K562 (cell line): ENCODE measurements around the gene TUT1. TPM values are rescaled to one million over a fixed set of nuclear protein-coding genes. Genes with fewer than 3 reads are reported as not detected.
A peak's percentile ranks its signal among the peaks of the same experiment; 100 is the strongest.

Experiments used
- BACH1 ChIP-seq: fragments of 200-800 bp; sonication (Bioruptor generic); IDR thresholded peaks from 2 replicates; pipeline ENCODE4 v1.6.1; 2016; ENCODE audit warnings: missing genetic modification characterization, missing compliant biosample characterization
- CBX2 ChIP-seq: fragments of 200-600 bp; sonication (generic); IDR thresholded peaks from one replicate; pipeline ENCODE4 v1.6.1; 2012; ENCODE audit warnings: mild to moderate bottlenecking, low read length, inconsistent platforms; ENCODE audit not compliant: insufficient read depth, poor library complexity, severe bottlenecking
- CREB3L1 ChIP-seq: fragments of 450-650 bp; IDR thresholded peaks from 2 replicates; pipeline ENCODE4 v1.6.1; 2014; ENCODE audit warnings: low read depth, mild to moderate bottlenecking, moderate library complexity, borderline replicate concordance
- ETV1 ChIP-seq: fragments of 450-650 bp; conservative IDR thresholded peaks from 2 replicates; pipeline ENCODE4 v1.6.1; 2016; ENCODE audit warnings: missing genetic modification characterization, control low read depth, low read depth, missing compliant biosample characterization
- ETV6 ChIP-seq, 3 experiments: fragments of 150-350 bp in 1 of 3; sonication (generic) in 1 of 3; formaldehyde crosslinking in 1 of 3; IDR thresholded peaks; 2 replicates each; pipeline versions ENCODE4 v1.6.1 to v1.8.0; 2014 to 2022; ENCODE audit warnings: borderline replicate concordance in 2 of 3, low read depth in 2 of 3, antibody characterized with exemption in 1 of 3, low read length in 1 of 3, mild to moderate bottlenecking in 1 of 3, missing genetic modification reagents in 1 of 3
- FOS ChIP-seq: IDR thresholded peaks from 3 replicates; pipeline ENCODE4 v1.6.1; 2011; ENCODE audit not compliant: insufficient read length; ENCODE audit errors: extremely low read depth
- MIER1 ChIP-seq: fragments of 450-650 bp; IDR thresholded peaks from 2 replicates; pipeline ENCODE4 v1.6.1; 2016; ENCODE audit warnings: antibody characterized with exemption, mild to moderate bottlenecking, low read depth
- NFE2 ChIP-seq: IDR thresholded peaks from 2 replicates; pipeline ENCODE4 v1.6.1; 2014; ENCODE audit warnings: antibody characterized with exemption, low read depth
- NFRKB ChIP-seq: fragments of 450-650 bp; IDR thresholded peaks from 2 replicates; pipeline ENCODE4 v1.6.1; 2016; ENCODE audit warnings: low read depth
- NR1H2 ChIP-seq: sonication (generic); formaldehyde crosslinking; IDR thresholded peaks from 2 replicates; pipeline ENCODE4 v1.4.0; 2020; ENCODE audit warnings: mild to moderate bottlenecking, missing genetic modification reagents
- PURB ChIP-seq: sonication (generic); formaldehyde crosslinking; IDR thresholded peaks from 2 replicates; pipeline ENCODE4 v1.9.0; 2021; ENCODE audit warnings: low read depth, mild to moderate bottlenecking, missing genetic modification reagents
- RBFOX2 ChIP-seq: fragments of 200-400 bp; formaldehyde crosslinking; IDR thresholded peaks from 2 replicates; pipeline ENCODE4 v1.6.1; 2017; ENCODE audit warnings: low read depth, mild to moderate bottlenecking, low read length, moderate library complexity
- RNF2 ChIP-seq: sonication (generic); IDR thresholded peaks from 2 replicates; pipeline ENCODE4 v1.6.1; 2016
- SIN3A ChIP-seq, 2 experiments: fragments of 150-350 bp in 1 of 2; IDR thresholded peaks; 2 replicates each; pipeline ENCODE4 v1.6.1; 2011 to 2016; ENCODE audit warnings: borderline replicate concordance in 2 of 2, low read depth in 2 of 2, low read length in 2 of 2, mild to moderate bottlenecking in 2 of 2, moderate library complexity in 2 of 2; ENCODE audit not compliant: control insufficient read depth in 1 of 2
- SIN3B ChIP-seq: fragments of 450-650 bp; IDR thresholded peaks from 2 replicates; pipeline ENCODE4 v1.6.1; 2017; ENCODE audit warnings: low read depth, mild to moderate bottlenecking, moderate library complexity
- ZNF609 ChIP-seq: sonication (generic); formaldehyde crosslinking; IDR thresholded peaks from 2 replicates; pipeline ENCODE4 v1.8.1; 2023; ENCODE audit warnings: missing genetic modification reagents, mild to moderate bottlenecking, borderline replicate concordance
- ZNF717 ChIP-seq: fragments of 250-450 bp; sonication (Bioruptor Pico); IDR thresholded peaks from 2 replicates; pipeline ENCODE4 v1.5.0; 2021
- polyA plus RNA-seq, 8 experiments: library from polyadenylated mRNA; depleted of rRNA in 4 of 8; stranded (reverse) in 5 of 8; unstranded in 3 of 8; fragments of >200 nt; fragmentation: Nextera tagmentation in 2 of 8; fragmentation: Illumina TruSeq in 1 of 8; extraction: Ambion mirVana in 2 of 8; extraction: Trizol in 1 of 8; gene quantifications; 2 replicates each; pipeline versions ENCODE4 v1.2.1 to v1.2.3, GENCODE V29; 2011 to 2014; ENCODE audit warnings: inconsistent platforms in 1 of 8, missing spikeins in 1 of 8
- total RNA-seq, 7 experiments: library from RNA; depleted of rRNA in 6 of 7; stranded (reverse); fragments of >200 nt in 6 of 7; fragmentation: Illumina TruSeq in 2 of 7; extraction: Trizol in 2 of 7; gene quantifications; 2 replicates each; pipeline versions ENCODE4 v1.2.1 to v1.2.3, GENCODE V29; 2011 to 2021; ENCODE audit warnings: low replicate concordance in 1 of 7
- TF ChIP-seq, protein P1 (sequence below): fragments of 250-450 bp; sonication (Bioruptor Pico); IDR thresholded peaks from 2 replicates; pipeline ENCODE4 v1.8.0; 2021; ENCODE audit warnings: moderate library complexity, mild to moderate bottlenecking, inconsistent platforms

TUT1 gene
- total and polyA plus RNA-seq, 9 of the 15 experiments (the other 6 are each of a cell fraction or from before 2014, with no cell fraction given), result 0.66 to 44.3 (median 15.7) TPM

DNA sequence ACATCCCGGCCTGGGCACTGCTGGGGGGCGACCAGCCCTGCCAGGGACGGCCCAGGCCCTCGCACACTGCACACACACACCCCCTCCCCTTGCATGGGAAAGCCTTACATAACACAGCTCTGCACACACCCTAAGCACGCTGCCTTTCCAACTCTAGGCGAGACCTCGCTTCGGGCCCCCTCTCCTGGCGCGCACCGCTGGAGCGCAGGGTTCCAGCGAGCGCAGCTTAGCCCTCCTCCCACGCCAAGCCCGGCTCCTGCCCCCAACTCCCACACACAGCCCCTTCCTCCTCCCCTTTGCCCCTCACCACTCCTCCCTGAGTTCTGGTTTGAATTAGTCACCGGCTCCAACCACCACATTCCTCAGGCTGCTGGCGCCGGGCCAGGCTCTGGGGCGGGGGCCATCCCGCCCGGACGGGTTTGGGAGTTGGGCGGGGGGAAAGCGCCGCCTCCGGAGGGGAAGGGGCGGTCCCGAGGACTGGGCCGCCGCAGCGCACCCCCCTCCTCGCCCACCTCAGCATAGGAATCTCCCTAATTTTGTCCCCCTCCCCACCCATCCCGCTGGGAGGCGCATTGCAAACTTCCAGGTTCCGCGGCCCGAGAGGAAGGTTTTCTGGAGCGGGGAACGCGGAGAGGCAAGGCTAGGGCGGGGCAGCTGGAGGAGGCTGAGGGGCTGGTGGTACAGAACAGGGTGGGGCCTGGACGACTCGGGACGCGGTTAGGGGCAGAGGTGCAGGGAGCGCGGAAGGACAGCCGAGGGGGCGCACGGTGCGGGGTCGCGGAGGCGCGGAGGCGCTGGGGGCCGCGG is 45.7 kb downstream of the TUT1 start (continued):
- TF ChIP-seq, protein P1, sequence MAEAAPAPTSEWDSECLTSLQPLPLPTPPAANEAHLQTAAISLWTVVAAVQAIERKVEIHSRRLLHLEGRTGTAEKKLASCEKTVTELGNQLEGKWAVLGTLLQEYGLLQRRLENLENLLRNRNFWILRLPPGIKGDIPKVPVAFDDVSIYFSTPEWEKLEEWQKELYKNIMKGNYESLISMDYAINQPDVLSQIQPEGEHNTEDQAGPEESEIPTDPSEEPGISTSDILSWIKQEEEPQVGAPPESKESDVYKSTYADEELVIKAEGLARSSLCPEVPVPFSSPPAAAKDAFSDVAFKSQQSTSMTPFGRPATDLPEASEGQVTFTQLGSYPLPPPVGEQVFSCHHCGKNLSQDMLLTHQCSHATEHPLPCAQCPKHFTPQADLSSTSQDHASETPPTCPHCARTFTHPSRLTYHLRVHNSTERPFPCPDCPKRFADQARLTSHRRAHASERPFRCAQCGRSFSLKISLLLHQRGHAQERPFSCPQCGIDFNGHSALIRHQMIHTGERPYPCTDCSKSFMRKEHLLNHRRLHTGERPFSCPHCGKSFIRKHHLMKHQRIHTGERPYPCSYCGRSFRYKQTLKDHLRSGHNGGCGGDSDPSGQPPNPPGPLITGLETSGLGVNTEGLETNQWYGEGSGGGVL (CRISPR knock-in tag), result no peak
- TF ChIP-seq ZNF717 (no peak), ETV1 (tag) (no peak), FOS (no peak), ZNF609 (CRISPR knock-in tag) (no peak), RBFOX2 (peak; percentile 74), PURB (CRISPR knock-in tag) (no peak), NFE2 (peak; percentile 6; the same call in 1 of the 2 replicates), NR1H2 (no peak; the same call in 1 of the 2 replicates), BACH1 (tag) (no peak), RNF2 (peak; percentile 84; the same call in 1 of the 2 replicates), NFRKB (no peak), MIER1 (no peak), CBX2 (no peak), SIN3B (no peak; the same call in 1 of the 2 replicates), SIN3A (IDR thresholded peaks at IDR 0.05; ENCODE audit: borderline replicate concordance in 2 of 2, control insufficient read depth in 1 of 2, low read depth in 2 of 2, low read length in 2 of 2) (peak; percentile 37 to 62; a peak in 1 of 4 replicates), ETV6 (IDR thresholded peaks at IDR 0.05; ENCODE audit: borderline replicate concordance in 1 of 2, low read depth in 2 of 2, low read length in 1 of 2) (0 out of 4 replicates have a peak, but pooled peaks of 1 of the 2 experiments have one; percentile 26), ETV6 (CRISPR knock-in tag; IDR thresholded peaks at IDR 0.05; ENCODE audit: borderline replicate concordance) (no peak), CREB3L1 (no peak)
